ENCODE results near the gene IRF2BP2.
"Not testable (repeated sequence)": the region's sequence is repeated elsewhere in the genome, so short reads cannot be mapped to it uniquely, and the experiment has no call there.

IRF2BP2 gene

GRCh38 chr1:234610061-234610665 is at the start of gene IRF2BP2:
TSS of gene IRF2BP2 (minus strand) at chr1:234610178. CDS start at chr1:234609494, 684 bp downstream.
- peak; percentile 58 for DNase-seq (ENCODE audit: low read depth)

DNA sequence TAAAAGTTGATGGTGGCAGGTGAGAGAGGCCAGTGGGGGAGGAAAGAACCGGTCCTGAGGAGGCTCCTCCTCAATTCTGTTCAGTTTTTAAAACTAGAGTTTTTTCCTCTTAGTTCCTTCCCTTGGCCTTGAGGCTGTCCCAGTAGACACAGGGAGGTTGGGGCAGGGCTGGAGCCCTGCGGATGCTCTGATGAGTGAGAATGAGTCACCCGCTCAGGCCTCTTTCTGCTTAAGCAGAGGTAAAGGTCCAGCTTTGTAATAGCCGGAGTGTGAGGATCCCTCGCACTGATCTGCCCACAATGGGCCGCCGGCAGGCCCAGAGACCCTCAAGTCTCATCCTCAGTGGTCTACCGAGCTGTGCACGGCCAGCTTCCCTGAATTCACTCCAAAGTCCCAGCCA is 49.6 kb upstream of the IRF2BP2 start:
- no peak for DNase-seq (ENCODE audit: low read depth)

DNA sequence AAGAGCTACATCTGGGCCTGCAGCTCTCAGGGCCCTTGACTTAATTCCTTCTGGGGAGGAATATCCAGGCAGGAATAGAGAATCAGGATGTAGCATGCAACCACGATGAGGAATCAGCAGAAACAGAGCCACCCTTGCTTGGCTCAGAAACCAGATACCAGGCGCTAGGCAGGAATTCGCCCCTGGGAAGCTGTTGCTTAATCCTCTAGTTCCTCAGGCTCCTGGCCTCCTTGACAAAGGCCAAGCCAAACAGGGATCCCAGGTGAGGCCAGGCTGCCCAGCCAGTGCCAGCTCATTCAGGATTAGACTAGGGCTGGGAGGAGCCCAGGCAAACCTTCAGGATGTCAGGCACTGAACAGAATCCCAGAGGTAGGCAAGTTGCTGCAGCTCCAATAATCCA is 48.2 kb upstream of the IRF2BP2 start:
- no peak for DNase-seq (ENCODE audit: low read depth)

GRCh38 chr1:234656944-234657654 is 47.1 kb upstream of the IRF2BP2 start:
- no peak for DNase-seq (ENCODE audit: low read depth)

DNA sequence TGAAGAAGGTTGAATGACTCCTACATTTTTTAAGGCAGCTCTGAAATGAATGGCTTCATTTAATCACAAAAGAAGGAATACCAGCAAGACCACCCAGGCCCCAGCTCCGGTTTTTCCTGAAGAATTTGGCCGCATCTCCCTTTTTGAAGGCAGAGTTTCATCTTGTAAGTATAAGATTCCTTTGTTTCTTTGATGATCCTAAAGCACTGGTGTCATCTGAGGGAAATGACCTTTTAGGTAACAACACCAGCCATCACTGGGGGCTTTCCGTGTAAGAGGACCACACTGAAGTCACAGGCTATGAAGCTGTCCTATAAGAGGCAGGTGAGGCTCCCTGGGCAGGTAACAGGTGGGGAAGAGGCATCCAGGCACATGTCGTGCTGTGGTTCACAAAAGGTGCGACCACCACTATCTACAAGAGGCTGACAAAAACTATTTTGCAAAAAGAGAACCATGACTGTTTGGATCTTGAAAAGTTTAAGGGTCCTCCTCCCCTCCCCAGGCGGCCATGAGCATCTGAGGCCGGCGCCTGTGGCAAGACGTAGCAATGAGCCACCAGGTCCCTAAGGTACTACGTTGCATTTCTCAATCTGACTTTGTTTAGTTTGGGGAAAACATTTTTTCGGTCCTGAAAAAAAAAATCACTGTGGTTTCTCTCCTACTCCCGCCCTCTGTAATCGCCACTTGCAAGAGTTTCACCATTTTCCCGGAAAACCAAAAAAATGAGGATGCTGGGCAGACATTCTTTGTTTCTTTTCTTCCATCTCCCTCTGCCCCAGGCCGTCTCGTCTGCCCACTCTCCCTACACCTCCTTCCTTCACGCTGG is 46.3 kb upstream of the IRF2BP2 start:
- DNase-seq (ENCODE audit: low read depth) = no peak

DNA sequence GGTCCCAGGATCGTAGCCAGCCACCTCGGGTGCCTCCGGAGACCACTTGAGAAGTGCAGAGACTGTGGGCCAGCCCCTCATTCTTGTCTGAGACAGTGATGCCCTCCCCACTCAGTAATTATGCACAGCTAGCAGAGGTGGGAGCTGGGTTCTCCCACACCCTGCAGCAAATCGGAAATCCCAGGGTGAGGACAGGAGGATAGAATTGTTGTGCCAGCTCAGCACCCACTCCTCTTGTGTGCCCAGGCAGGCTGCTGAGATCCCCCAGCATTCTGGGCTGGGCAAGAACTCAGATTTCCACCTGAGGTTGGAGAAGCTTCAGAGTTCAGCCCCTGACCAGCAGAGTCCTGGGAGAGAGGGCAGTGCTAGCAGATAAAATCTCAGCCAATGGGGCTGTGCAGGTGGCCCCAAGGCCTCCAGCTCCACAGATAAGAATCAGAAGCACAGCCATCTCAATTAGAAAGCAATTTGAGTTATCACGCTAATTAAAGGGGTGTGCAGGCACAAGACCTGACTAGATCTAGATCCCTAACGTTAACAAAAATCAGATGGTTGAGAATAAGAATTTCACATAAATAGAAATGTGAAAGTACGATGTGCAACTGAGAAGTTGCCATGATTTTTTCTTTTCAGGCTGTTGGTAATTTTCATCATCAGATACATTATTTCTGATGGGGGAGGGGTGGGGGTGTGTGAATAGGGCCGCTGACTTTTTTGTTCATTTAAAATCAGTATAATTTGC is 45.5 kb upstream of the IRF2BP2 start:
- no peak for DNase-seq (ENCODE audit: low read depth)

- no peak for DNase-seq (ENCODE audit: low read depth)
Measured at GRCh38 chr1:234654002-234654733, 44.2 kb upstream of the IRF2BP2 start.

DNA sequence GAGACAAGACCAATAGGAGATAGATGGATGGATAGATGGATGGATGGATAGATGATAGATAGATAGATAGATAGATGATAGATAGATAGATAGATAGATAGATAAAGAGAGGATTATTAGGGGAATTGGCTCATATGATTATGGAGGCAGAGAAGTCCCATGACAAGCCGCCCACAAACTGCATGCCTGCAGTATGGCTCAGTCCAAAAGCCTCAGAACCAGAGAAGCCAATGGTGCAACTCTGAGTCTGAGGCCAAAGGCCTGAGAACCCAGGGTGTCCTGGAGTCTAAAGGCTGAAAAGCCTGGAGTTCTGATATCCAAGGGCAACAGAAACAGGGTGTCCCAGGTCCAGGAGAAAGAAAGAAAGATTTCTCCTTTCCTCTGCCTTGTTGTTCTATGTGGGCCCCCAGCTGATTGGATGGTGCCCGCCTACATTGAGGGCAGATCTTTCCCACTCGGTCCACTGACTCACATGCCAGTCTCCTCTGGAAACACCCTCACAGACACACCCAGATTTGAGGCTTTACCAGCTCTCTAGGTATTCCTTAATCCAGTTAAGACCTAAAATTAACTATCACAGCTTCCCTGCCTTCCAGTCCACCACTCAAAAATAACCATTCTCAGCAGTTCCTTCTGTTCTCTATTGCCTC is 39.6 kb upstream of the IRF2BP2 start:
- DNase-seq (ENCODE audit: low read depth) = no peak

GRCh38 chr1:234647758-234648157 is 37.8 kb upstream of the IRF2BP2 start:
- no peak for DNase-seq (ENCODE audit: low read depth)

GRCh38 chr1:234647245-234647644 is 37.3 kb upstream of the IRF2BP2 start:
- no peak for DNase-seq (ENCODE audit: low read depth)

DNA sequence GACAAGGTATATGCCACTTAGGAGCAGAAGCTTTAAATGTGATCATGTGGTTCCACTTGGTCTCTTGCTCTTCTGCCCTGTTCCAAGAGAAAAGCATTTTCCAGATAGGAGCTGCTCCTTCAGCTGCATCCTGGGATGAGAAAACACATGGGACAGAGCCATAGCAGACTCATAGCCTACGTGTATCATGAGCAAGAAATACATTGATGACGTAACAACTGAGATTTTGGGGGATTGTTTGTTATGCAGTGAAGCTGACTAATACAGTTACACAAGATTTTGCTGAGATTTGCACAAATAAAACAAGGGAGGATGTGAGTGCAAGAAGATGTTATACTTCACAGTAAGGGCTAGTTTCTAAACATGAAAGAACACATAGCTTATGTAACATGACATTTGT is 36.0 kb upstream of the IRF2BP2 start:
- DNase-seq (ENCODE audit: low read depth) = no peak

DNA sequence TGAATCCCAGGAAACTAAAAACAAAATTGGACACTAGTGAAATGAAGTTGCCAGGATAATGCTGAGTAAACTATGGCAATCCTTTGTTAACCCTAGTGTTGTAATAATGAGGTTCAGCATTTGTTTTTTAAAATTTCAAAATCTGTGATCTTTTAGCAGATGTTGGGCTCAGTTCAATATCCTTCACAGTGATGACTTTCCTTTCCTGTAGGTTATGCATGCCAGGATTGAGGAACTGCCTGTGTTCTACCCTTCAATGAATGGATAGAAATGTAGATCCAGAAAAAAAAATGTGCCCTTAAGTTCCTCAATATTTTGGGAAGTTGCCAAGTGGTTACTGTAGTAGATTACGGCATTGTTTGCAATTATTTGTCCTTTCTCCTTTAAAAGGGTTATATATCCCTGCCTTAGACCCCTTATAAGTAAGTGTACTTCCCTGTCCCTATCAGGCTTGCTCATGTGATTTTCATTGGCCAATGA is 35.5 kb upstream of the IRF2BP2 start:
- DNase-seq (ENCODE audit: low read depth) = no peak

DNA sequence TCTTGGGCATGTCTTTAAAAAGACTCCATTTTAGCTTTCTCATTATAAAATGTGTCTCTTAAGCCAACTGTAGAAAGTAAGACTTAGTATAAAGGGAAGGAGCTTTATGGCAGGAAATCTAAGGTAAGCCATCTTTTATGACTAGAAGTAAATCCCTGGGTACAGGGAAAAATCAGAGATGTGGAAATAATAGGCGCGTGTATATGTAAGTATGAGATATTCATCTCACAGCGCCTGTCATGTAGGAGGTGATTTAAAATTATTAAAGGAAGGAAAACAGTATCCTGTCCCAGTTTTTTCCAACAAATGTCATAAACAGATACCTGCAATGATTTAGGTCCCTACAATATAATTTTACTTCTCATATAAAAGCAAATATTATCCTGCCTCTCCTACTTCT is 35.0 kb upstream of the IRF2BP2 start:
- no peak for DNase-seq (ENCODE audit: low read depth)

- DNase-seq (ENCODE audit: low read depth) = no peak
Measured at GRCh38 chr1:234643850-234644134, 33.8 kb upstream of the IRF2BP2 start.

DNA sequence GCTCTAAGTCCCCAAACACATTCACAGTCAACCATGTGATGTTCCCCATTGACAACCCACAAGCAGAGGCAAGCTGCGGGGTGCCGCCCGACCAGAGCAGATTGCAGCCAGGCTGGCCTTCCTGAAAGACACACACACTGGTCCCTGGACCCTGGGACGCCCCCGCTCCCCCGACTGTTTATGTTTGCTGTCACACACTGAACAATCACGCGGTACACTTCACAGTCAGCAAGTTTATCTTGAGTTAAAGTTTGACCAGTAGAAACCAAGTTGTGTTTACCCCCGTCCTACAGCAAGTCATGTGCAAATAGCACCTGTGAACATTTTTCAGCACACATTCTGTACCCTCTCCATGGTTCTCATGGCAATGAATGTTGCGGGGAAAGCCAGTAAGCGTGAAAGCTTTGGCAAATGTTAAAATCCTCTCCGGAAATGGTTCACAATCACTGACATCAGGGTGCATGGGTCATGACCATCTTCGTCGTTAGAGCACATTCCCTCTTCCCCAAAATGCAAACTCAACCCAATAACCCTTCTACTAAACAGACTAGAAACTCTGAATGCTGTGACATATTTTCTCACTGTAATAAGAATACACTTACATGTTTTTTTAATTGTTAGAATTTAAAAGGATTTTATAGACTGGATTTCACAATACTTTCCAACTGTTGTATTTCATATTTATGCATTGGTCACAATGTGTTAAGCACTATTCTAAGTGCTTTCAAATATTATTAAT is 33.3 kb upstream of the IRF2BP2 start:
- DNase-seq (ENCODE audit: low read depth) = no peak

DNA sequence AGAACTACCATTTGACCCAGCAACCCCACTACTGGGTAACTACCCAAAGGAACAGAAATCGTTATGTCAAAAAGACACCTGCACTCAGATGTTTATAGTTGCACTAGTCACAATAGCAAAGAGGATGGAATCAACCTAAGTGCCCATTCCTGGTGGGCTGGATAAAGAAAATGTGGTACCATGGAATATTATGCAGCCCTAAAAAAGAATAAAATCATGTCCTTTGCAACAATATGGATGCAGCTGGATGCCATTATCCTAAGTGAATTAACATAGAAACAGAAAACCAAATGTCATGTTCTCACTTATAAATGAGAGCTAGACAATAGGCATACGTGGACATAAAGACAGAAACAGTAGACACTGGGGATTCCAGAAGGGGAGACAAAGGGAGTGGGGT is 32.5 kb upstream of the IRF2BP2 start:
- DNase-seq (ENCODE audit: low read depth) = no peak

DNA sequence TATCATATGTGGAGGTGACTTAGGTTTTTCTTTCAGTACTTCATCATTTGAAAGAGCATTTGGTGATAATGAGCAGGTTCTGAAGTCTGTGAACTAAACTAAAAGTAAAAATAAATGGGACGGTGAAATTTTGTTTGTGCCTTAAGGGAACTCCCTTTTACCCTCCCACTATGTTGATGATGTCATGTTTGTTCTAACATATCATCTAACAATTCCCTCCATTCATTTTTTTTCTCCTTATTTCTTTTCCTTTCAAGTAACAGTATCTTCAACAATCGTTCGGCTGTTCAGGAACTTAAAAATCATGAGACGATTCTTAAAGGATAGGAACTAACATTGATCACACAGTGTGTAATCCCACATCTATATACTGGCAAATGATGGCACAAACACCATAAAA is 30.0 kb upstream of the IRF2BP2 start:
- no peak for DNase-seq (ENCODE audit: low read depth)

DNA sequence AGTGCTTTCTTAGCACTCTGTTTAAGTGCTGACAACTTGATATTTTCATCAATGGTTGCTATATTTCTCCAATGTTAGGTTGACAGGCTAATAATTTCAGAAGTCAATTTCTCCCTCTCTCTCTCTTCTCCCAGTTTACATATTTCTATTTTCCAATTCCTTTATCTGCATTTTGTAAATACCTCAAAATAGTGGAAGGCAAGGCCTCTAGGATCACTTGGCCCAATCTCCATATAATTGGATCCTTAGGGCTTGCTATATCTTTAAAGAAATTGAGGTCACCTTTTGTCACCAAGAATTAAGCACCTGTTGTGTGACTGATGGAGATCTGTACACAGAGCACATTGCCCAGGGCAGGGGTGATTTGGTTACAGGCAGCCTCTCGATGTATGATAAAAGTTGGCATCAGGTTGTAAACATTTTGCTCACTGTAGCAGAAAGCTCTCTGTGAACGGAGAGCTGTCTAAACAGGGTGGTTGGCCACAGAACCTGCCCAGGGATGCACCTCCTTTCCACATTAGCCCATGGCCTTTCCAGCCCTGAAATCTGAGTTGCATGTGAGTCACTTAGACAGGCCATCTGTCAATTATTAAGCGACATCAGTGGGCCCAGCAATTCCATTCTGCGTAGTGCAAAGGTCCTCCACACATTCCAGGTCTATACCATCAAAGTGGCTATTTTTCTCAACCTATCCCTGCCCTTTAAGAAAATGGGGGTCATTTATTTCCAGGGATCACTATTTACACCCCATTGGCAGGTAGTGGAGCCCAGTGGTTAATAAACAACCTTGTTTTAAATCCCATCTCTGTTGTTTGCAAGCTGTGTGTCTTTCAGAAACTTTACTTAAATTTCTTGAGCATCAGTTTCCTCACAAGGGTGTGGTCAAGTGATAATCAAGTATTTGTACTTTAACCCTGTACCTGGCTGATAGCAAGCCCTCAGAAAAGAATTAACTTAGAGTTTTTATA is 29.1 kb upstream of the IRF2BP2 start:
- DNase-seq (ENCODE audit: low read depth) = no peak

DNA sequence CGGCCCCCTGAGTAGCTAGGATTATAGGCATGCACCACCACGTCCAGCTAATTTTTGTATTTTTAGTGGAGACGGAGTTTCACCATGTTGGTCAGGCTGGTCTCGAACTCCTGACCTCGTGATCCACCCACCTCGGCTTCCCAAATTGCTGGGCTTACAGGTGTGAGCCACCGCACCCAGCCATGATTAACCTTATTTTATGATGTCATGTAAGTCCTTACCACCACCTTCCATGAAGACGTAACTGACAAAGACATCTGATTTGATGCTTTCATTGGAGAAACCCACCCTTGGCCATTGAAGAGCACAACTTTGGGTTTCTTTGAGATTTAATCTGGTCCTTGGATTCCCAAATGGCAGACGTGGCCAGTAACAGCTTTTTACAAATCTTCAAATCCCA is 24.9 kb upstream of the IRF2BP2 start:
- DNase-seq (ENCODE audit: low read depth) = not testable (repeated sequence)
